Sigmoid colon (tissue), 4 donors: ENCODE measurements around the gene HEATR3.

Source experiments
- CTCF ChIP-seq, 4 experiments: fragments of 450-650 bp in 3 of 4; fragments of 200-600 bp in 1 of 4; IDR thresholded peaks; one replicate each; pipeline ENCODE4 v1.5.1; 2016 to 2019; ENCODE audit warnings: antibody characterized with exemption in 4 of 4, mild to moderate bottlenecking in 3 of 4, moderate library complexity in 2 of 4
- POLR2AphosphoS5 ChIP-seq, 4 donors: sonication (generic); formaldehyde crosslinking; IDR thresholded peaks; one replicate each; pipeline ENCODE4 v1.6.1; 2017; ENCODE audit warnings: antibody characterized with exemption in 4 of 4

GRCh38 chr16:50088302-50088701 is 22.5 kb downstream of the HEATR3 start:
- no peak for TF ChIP-seq POLR2AphosphoS5 (IDR thresholded peaks at IDR 0.05)
- no peak for TF ChIP-seq CTCF (IDR thresholded peaks at IDR 0.05)
